Transverse colon (tissue), 4 donors: Measurements from ENCODE around the gene SLC1A7.

Source experiments
- CTCF ChIP-seq, 5 experiments: fragments of 200-600 bp in 3 of 5; fragments of 450-650 bp in 2 of 5; sonication (generic) in 3 of 5; IDR thresholded peaks; 1 replicate in 2 of 5; 2 replicates in 3 of 5; pipeline ENCODE4 v1.5.1; 2016 to 2017; ENCODE audit warnings: antibody characterized with exemption in 5 of 5, inconsistent platforms in 3 of 5, mild to moderate bottlenecking in 2 of 5, moderate library complexity in 1 of 5
- POLR2A ChIP-seq: fragments of 450-650 bp; IDR thresholded peaks from one replicate; pipeline ENCODE4 v1.6.1; 2016; ENCODE audit warnings: antibody characterized with exemption, mild to moderate bottlenecking, moderate library complexity
- POLR2AphosphoS5 ChIP-seq, 3 donors: sonication (generic); formaldehyde crosslinking; IDR thresholded peaks; one replicate each; pipeline ENCODE4 v1.6.1; 2016; ENCODE audit warnings: antibody characterized with exemption in 3 of 3

GRCh38 chr1:53145942-53146708 is 3.7 kb upstream of the SLC1A7 start:
- TF ChIP-seq CTCF (IDR thresholded peaks at IDR 0.05) = no peak
- TF ChIP-seq POLR2AphosphoS5 (IDR thresholded peaks at IDR 0.05) = peak; percentile 47 to 60 (median 55)
- no peak for TF ChIP-seq POLR2A
